Liver (tissue), 3 donors: ENCODE results near the gene ECSCR.

Experiments used
- EGR1 ChIP-seq, 2 donors: IDR thresholded peaks; 2 replicates each; pipeline ENCODE4 v1.6.1; 2016 to 2018; ENCODE audit warnings: antibody characterized with exemption in 2 of 2, low read depth in 2 of 2
- FOXA1 ChIP-seq: IDR thresholded peaks from 2 replicates; pipeline ENCODE4 v1.6.1; 2016; ENCODE audit warnings: antibody characterized with exemption
- GABPA ChIP-seq, 2 donors: IDR thresholded peaks in 1 of 2; conservative IDR thresholded peaks in 1 of 2; 2 replicates each; pipeline ENCODE4 v1.6.1; 2016; ENCODE audit warnings: antibody characterized with exemption in 2 of 2, mild to moderate bottlenecking in 1 of 2, moderate library complexity in 1 of 2
- HNF4A ChIP-seq, 2 donors: conservative IDR thresholded peaks; 2 replicates each; pipeline ENCODE4 v1.6.1; 2016; ENCODE audit warnings: antibody characterized with exemption in 2 of 2, mild to moderate bottlenecking in 2 of 2
- JUND ChIP-seq, 2 donors: IDR thresholded peaks; 2 replicates each; pipeline ENCODE4 v1.6.1; 2016; ENCODE audit warnings: antibody characterized with exemption in 2 of 2
- RAD21 ChIP-seq, 2 donors: IDR thresholded peaks; 2 replicates each; pipeline ENCODE4 v1.6.1; 2016; ENCODE audit warnings: antibody characterized with exemption in 2 of 2, mild to moderate bottlenecking in 2 of 2
- REST ChIP-seq: IDR thresholded peaks from 2 replicates; pipeline ENCODE4 v1.6.1; 2016; ENCODE audit warnings: antibody characterized with exemption, mild to moderate bottlenecking
- RXRA ChIP-seq, 2 donors: IDR thresholded peaks; 2 replicates each; pipeline ENCODE4 v1.6.1; 2017 to 2018; ENCODE audit warnings: antibody characterized with exemption in 2 of 2, mild to moderate bottlenecking in 1 of 2
- SP1 ChIP-seq: IDR thresholded peaks from 2 replicates; pipeline ENCODE4 v1.6.1; 2018; ENCODE audit warnings: antibody characterized with exemption, mild to moderate bottlenecking
- TAF1 ChIP-seq: conservative IDR thresholded peaks from 2 replicates; pipeline ENCODE4 v1.6.1; 2016; ENCODE audit warnings: antibody characterized with exemption, mild to moderate bottlenecking
- YY1 ChIP-seq: IDR thresholded peaks from 2 replicates; pipeline ENCODE4 v1.6.1; 2016; ENCODE audit warnings: antibody characterized with exemption, mild to moderate bottlenecking
- TF ChIP-seq, protein P1 (sequence below): fragments of 150-350 bp; IDR thresholded peaks from 2 replicates; pipeline ENCODE4 v1.5.1; 2017; ENCODE audit warnings: improper control_type of control experiment, low read depth, low read length; ENCODE audit not compliant: missing input control
- TF ChIP-seq, protein P2 (sequence below): IDR thresholded peaks from 2 replicates; pipeline ENCODE4 v1.6.1; 2016; ENCODE audit warnings: antibody characterized with exemption
- TF ChIP-seq, protein P3 (sequence below): IDR thresholded peaks from 2 replicates; pipeline ENCODE4 v1.6.1; 2016; ENCODE audit warnings: antibody characterized with exemption
- donor health status: healthy.
- donor health status: healthy.

DNA sequence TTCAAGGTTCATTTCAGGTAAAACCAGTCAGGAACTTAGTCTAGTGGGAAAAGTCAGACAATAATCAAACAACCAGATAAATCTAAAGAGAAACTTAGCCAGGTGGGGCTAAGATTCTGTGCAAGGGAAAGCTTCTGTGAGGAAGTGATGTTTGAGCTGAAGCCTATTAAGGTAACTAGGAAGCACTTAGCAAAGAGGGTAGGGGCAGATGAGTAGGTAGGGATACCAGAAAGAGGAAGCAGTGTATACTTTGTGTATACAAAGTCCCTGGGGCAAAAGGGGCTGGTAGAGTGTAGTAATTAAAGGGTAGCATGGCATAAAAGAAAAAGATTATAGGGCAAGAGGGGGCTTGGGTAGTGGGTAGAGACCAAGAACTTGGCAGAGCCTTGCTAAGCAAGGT, 55.0 kb downstream of the ECSCR start:
- TF ChIP-seq, protein P1, sequence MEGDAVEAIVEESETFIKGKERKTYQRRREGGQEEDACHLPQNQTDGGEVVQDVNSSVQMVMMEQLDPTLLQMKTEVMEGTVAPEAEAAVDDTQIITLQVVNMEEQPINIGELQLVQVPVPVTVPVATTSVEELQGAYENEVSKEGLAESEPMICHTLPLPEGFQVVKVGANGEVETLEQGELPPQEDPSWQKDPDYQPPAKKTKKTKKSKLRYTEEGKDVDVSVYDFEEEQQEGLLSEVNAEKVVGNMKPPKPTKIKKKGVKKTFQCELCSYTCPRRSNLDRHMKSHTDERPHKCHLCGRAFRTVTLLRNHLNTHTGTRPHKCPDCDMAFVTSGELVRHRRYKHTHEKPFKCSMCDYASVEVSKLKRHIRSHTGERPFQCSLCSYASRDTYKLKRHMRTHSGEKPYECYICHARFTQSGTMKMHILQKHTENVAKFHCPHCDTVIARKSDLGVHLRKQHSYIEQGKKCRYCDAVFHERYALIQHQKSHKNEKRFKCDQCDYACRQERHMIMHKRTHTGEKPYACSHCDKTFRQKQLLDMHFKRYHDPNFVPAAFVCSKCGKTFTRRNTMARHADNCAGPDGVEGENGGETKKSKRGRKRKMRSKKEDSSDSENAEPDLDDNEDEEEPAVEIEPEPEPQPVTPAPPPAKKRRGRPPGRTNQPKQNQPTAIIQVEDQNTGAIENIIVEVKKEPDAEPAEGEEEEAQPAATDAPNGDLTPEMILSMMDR: no peak
- TF ChIP-seq YY1 (no peak), TAF1 (no peak), RAD21 (IDR thresholded peaks at IDR 0.05) (no peak), HNF4A (conservative IDR thresholded peaks at IDR 0.05) (no peak), FOXA1 (no peak), REST (no peak), SP1 (no peak), JUND (IDR thresholded peaks at IDR 0.05) (no peak), GABPA (IDR thresholded peaks at IDR 0.05 in 1 of 2, conservative IDR thresholded peaks at IDR 0.05 in 1 of 2) (no peak), RXRA (IDR thresholded peaks at IDR 0.05) (no peak), EGR1 (IDR thresholded peaks at IDR 0.05; ENCODE audit: low read depth in 2 of 2) (no peak)
- TF ChIP-seq, protein P2, sequence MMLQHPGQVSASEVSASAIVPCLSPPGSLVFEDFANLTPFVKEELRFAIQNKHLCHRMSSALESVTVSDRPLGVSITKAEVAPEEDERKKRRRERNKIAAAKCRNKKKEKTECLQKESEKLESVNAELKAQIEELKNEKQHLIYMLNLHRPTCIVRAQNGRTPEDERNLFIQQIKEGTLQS: no peak
- TF ChIP-seq, protein P3, sequence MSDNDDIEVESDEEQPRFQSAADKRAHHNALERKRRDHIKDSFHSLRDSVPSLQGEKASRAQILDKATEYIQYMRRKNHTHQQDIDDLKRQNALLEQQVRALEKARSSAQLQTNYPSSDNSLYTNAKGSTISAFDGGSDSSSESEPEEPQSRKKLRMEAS: no peak
